ENCODE results near the gene ZBTB24.

ZBTB24 gene

DNA sequence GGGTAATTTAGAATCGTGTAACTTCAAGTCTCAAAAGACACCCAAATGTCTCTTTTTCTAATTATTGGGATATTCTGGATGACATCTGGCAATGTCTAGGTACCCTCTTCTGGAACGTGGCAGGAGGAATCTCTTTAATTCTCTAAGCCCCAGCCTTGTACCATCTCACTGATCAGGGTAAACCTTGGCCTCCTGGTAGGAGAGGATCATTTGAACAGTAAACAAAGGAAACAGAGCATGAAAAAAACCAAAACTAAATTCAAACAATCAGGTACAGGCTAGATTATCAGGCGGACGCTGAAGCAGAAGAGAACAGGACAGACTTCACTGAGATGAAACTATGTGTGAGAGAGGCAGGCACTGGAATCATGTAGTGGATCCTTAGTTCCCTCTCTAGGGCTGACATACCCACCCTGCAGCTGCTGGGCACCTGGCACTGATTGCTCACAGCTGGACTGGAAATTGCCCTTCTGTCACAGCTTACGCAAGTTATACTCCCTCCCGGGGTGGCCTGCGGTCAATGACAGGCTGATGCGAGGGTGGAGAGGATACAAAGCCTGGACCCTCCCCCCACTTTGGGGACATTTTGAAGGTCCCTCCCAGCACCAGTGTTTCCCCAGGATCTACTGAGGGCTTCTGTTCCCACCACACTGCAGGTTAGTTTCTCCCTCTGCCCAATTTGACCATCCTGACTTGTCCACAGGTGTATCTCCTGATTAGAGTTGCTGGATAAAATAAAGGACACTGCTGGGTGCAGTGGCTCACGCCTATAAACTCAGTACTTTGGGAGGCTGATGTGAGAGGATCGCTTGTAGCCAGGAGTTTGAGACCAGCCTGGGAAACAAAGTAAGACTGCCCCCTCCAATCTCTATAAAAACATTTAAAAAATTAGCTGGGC, 20.6 kb upstream of the ZBTB24 start:
- in situ Hi-C loops (cut with HindIII; ENCODE audit: low sequenced_read_pairs) = no loop called here

DNA sequence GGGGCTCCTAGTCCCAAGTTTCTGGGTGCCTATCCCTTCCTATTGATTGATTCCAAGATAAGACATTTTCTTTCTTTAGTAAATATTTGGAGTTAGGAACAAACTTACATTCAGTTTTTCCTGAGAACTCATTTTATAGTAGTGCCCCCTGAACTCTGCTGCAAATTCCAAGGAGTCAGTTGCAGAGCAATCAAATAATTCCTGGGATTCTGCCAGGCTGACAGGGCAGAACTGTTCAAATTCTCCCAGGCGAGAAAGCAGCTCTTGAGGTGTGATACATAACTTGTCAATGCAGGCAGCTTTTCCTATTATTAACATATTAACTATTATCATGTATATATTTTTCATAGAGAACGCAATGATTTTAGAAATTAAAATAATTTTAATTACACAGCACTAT, 15.9 kb upstream of the ZBTB24 start:
- in situ Hi-C loops (cut with HindIII; ENCODE audit: low sequenced_read_pairs) = no loop called here

DNA sequence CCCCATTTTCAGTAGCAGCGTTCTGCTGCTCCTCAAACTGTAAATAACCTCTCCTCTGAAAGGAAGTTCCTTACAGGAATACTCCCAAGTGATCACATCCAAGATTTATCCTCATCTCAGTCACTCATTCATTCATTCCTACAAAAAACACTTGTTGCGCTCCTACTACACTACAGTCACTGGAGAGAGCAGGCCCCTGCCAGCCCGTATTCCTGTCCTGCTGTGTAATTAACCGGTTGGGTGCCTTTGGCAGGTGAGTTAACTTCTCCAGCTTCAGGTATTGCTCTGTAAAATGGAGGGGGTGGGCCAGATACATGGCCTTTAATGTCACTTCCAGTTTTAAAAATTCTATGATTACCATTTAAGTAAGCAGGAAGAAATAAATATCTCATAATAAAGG, 15.0 kb upstream of the ZBTB24 start:
- in situ Hi-C loops (cut with HindIII; ENCODE audit: low sequenced_read_pairs) = no loop called here

DNA sequence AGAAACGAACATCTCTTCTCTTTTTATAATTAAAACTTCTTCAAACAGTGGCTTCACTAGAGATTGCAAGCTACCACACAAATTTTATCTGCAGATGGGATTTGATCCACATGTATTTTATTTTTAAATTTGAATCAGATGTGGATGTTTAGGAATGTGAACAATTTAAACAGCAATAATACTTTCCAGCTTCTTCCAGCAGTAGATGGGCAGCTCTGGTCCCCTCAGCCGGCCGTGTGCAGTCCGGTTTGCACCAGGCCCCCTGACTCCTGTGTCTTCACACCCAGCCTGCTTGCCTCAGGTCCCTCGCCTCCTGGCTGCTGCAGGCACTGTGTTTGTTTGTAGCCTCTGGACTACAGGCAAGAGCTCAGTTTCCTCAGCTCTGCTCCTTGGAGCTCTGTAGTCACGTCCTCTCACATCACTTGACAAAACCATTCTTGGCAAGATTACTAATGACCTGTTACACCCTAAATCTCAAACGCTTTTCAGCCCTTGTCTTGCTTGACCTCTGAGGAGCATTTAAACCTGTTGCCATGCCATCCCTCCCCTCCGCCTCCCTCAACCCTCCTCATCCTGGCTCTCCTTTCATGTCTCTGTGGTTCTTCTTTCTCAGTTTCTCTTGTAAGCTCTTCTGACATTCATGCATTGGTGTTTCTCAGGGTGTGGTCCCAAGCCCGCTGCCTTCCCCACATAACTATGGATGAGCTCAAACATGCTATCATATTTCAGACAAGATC, 13.2 kb upstream of the ZBTB24 start:
- in situ Hi-C loops (cut with HindIII; ENCODE audit: low sequenced_read_pairs) = no loop called here

DNA sequence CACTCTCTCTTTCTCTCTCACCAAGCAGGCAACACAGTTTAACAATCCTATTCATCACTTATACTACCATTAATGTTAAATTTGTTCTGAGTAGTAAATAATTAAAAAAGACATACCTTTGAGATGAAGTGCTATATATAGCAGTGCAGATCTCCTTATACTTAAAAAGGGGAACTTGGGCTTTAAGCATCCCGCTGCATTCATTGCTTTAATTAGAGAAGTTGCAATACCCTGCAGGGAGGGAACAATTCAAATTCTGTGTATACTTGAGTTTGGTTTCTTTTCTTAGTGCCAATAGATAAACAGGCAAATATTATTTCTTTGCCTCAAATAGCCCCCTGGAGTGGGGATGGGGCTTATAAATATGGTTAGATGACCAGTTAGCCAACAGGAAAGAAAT, 10.8 kb upstream of the ZBTB24 start:
- in situ Hi-C loops (cut with HindIII; ENCODE audit: low sequenced_read_pairs) = loop anchor here (5.0 kb wide), 1 partner anchor 42 kb away; no protein-coding TSS in a partner anchor

DNA sequence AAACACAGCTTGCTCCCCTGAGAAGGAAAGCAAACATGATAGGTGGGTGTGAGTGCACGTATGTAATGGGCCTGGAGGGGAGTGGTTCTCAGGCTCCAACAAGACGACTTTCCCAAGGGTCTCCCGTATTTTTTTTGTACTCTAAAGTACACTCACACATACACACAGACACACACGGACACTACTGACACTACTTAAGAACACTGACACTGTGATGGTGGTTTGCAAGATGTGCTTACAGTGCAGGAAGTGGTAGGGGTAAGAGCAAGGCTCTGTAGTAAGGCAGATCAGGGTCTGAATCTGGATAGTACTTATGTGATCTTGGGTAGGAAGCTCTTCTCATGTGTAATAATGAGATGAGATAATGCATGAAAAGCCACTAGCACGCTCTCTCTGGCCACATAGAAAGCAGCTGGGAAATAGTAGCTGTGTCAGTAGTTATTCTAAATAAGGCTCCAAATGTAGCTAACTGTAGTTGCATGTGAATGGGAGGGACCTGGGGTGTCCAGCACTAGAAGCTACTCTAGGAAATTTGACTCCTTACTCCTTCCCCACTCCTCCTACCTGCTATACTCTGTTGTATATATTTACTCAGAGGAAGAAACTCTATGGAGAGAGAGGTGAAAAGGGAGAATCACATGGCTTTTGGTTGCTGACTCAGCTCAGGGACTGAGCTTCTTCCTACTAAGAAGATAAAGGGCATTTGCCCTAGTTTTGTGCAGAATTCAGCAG, 8.4 kb upstream of the ZBTB24 start:
- in situ Hi-C loops (cut with HindIII; ENCODE audit: low sequenced_read_pairs) = loop anchor here (5.0 kb wide), 1 partner anchor 39 kb away; no protein-coding TSS in a partner anchor

DNA sequence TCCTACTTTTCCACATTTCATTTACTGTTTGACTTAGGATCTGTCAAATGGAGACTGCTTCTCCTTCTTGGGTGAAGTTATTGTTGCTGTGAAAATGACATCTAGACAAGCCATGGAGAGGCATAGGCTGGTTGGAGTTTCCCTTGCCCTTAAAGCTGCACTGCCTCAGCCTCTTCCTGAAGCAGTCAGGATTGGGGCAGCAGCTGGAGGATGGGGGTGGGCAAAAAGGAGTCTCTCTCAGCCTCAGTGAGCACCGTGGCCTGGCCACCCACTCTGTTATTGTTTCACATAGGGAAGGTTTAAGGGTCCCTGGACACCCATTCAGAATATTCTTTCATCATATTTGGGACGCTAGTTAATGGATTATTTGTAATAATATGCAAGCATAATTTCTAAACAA, 7.7 kb upstream of the ZBTB24 start:
- in situ Hi-C loops (cut with HindIII; ENCODE audit: low sequenced_read_pairs) = loop anchor here (5.0 kb wide), 1 partner anchor 38 kb away; no protein-coding TSS in a partner anchor

DNA sequence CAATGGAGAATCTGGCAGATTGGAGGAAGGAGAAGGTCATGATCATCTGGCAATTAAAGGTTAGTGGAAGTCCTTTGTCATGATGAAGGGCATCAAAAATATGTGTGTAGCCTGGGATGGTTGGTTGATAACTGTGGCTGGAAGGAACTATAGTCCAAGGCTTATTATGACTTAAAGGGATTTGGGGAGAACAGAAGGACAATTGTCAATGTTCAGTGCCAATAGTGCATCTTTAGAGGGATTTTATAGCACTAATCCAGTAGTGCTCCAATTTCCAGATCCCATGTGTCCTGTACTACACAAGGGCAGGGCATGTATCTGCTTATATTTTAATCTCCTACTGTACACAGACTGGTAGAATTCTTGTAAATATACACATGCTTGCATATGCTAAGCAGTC, 5.0 kb upstream of the ZBTB24 start:
- in situ Hi-C loops (cut with HindIII; ENCODE audit: low sequenced_read_pairs) = no loop called here

DNA sequence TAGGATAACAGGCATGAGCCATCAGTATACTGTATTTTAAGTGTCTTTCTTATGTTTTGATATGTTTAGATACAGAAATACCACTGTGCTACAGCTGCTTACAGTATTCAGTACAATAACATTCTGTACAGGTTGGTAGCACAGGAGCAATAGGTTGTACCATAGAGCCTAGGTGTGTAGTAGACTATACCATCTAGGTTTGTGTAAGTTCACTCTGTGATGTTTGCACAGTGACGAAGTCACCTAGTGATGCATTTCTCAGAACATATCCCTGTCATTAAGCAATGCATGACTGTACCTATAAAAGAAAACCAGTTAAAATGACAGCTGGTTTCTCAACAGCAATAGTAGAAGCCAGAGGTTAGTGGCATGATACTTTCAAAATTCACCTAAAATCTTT, 3.0 kb upstream of the ZBTB24 start:
- in situ Hi-C loops (cut with HindIII; ENCODE audit: low sequenced_read_pairs) = no loop called here

DNA sequence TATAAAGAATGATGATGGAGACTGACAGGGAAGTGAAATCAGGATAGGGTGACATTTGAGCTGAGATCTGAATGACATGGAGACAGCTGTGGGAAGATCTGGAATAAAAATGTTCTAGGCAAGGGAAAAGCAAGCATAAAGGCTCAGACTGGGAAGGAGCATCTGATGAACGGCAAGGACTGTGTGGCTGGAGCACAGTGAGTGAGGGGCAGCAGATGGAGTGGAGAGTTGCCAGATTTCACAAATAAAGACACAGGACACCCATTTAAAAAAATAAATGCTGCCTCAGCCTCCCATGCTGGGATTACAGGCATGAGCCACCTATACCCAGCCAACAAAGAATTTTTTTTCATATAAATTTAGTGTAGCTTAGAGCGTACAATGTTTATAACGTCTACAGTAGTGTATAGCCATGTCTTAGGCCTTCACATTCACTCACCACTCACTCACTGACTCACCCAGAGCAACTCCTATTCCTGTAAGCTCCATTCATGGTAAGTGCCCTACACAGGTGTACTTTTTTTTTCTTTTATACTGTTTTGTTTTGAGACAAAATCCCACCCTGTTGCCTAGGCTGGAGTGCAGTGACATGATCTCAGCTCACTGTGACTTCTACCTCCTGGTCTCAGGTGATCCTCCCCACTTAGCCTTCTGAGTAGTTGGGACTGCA, 2.4 kb upstream of the ZBTB24 start:
- in situ Hi-C loops (cut with HindIII; ENCODE audit: low sequenced_read_pairs) = no loop called here

DNA sequence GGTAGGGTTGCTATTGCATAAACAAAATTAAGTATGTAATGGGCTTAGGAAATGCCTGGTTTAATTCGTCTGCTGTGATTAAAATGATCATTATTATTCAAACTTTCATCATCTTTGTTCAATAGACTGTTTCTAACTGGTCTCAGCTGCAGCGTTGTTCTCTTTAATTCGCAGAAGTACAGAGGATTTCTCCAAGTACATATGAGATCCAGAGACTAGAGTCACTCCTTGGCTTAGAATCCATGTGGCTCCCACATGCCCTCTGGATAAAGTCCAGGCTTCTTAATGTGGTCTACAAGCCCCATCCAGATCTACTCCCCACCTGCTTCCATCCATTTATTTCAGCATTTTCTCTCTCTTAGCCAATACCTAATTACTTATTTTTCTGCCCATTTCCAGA, 1.1 kb upstream of the ZBTB24 start:
- in situ Hi-C loops (cut with HindIII; ENCODE audit: low sequenced_read_pairs) = no loop called here

DNA sequence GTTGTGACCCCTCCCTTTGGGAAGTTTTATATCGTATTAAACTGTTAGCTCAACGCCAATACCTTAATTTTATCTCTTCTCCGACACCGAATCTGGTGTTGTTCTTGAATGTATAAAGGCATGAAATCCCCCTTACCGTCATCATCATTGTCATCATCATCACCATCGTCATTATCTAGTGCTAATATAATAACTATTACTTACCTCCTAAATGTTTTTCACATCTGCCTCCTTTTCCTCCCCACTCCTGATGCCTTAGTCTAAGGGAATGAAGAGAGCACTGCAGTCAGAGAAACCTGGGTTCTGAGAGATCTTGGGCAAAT, 677 bp upstream of the ZBTB24 start:
- in situ Hi-C loops (cut with HindIII; ENCODE audit: low sequenced_read_pairs) = no loop called here

DNA sequence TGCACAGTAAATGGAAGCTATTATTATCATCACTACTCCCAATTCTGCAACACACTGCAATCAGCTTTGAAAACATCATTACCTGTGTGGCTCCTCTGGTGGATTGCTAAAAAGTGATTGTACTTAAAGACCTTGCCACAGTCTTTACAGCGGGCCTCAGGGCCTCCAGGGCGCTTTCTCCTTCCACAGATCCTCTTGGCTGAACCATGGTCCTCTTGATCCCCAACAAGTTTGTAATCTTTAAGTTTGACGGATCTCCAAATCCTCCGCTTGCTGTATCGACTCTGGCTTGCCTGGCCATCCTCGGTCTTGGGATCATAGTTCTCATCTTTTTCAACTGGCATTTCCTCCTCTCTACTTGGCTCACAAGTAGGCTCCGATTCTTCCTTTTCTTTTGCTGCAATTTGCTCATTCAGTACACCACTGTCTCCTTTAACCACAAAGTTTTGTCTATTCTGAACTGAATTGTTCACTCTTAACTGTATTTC, 2.0 kb downstream of the ZBTB24 start:
- in situ Hi-C loops (cut with HindIII; ENCODE audit: low sequenced_read_pairs) = no loop called here

DNA sequence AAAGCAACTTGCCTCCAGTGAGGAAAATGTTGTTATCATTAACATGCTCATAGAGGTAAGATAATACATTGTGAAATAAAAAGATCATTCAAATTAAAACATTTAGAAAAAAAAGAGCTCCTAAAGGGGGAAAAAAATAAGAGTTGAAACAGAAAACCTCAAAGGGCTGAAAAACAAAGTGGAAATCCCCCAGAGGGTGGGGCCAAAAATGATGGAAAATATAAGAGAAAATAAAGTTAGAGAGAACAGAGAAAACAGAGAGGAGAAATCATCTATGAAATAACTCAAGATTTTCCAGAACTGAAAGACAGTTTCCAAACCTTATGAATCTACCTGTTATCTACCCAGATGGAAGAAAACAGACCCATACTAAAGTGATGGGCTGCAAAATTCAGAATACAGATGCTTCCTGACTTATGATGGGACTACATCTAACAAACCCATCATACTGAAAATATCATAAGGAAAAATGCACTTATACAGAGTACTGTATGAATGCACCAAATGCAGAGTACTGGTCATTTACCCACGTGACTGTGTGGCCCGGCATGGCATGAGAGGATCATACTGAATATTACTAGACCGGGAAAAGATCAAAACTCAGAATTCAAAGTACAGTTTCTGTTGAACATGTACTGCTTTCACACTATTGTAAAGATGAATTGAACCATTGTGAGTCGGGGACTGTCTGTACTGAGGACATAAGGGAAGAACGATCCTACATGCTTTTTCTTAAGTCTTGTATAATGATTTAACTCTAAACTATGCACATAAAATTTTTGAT, 4.0 kb downstream of the ZBTB24 start:
- in situ Hi-C loops (cut with HindIII; ENCODE audit: low sequenced_read_pairs) = no loop called here

DNA sequence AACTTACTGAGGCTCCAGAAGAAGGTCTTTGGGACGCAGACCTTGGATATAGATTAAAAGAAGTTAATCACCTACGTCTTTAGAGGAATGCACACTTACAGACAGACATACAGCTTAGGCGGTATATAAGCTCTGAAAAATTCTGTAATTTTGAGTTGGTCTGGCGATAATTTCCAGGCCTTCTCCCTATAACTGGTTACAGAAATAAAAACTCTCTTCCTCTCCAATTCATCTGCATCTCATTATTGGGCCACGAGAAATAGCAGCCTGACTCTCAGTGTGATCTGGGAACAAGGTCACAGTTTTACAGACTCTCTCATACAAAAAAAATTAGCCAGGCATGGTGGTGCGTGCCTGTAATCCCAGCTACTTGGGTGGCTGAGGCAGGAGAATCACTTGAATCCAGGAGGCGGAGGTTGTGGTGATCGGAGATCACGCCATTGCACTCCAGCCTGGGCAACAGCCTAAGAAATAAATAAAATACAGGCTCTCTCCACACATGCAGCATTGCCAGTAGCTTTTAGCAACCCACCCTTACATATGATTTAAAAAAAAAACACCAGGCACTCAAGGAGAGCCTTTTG, 4.7 kb downstream of the ZBTB24 start:
- in situ Hi-C loops (cut with HindIII; ENCODE audit: low sequenced_read_pairs) = no loop called here

DNA sequence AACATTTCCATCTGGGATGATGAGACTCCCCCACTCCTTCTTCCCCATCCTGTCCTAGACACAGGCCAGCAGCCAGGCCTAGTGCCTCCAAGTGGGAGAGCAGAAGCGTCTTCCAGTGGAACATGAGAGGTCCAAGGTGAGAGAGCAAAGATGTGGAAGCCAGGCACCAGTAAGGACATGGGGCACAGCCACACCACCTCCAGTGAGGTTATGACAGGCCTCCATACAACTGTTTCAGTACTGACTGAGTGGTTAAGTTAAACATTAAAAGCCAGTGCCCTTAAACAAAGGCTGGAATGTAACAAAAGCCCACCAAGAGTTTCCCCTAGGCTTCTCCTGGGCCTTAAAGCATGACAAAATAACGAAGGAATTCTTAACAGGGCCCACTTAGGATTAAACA, 5.3 kb downstream of the ZBTB24 start:
- in situ Hi-C loops (cut with HindIII; ENCODE audit: low sequenced_read_pairs) = no loop called here

DNA sequence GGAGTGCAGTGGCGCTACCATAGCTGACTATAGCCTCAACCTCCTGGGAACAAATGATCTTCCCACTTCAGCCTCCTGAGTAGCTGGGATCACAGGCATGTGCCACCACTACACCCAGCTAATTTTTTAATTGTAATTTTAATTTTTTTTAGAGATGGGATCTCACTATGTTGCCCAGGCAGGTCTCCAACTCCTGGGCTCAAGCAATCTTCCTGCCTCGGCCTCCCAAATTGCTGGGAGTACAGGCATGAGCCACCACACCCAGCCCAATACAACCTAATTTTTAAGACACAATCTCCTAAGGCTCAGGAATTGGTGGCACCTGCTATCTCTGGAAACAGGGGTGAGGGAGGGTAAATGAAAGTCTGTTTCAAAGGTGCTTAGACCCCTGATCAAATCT, 5.8 kb downstream of the ZBTB24 start:
- in situ Hi-C loops (cut with HindIII; ENCODE audit: low sequenced_read_pairs) = no loop called here

DNA sequence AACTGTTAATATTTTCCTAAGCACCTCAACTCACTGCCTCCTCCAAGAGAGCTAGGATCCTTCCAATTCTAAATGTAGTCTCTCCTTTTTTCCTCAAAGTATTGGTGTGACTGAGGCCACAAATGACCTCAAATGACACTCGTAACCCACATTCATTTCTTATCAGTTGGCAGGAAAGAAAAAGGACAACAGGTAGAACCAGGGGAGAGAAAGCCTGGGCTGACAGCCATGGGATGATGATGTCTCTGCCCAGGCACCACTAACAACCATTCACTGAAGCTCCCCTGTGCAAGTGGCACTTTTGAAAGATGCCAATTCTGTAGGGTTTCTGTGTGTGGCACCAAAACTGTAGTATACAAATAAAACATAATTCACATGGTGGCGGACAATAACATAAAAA, 7.4 kb downstream of the ZBTB24 start:
- in situ Hi-C loops (cut with HindIII; ENCODE audit: low sequenced_read_pairs) = no loop called here

DNA sequence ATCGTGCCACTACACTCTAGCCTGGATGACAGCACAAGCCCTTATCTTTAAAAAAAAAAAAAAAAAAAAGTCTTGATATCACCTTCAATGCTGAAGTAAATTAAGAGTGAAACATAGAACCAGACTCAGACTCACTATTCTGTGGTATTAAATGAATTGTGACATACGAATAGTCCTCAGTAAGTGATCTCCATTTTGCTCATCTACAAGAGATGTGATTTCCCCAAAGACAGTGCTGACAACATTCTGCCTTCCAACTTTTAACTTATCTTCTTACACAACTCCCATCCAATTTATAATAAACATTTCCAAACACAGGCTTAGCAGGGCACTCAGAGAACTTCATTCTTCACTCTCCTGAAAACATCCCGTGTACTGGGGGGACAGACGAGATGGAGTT, 8.0 kb downstream of the ZBTB24 start:
- in situ Hi-C loops (cut with HindIII; ENCODE audit: low sequenced_read_pairs) = no loop called here

DNA sequence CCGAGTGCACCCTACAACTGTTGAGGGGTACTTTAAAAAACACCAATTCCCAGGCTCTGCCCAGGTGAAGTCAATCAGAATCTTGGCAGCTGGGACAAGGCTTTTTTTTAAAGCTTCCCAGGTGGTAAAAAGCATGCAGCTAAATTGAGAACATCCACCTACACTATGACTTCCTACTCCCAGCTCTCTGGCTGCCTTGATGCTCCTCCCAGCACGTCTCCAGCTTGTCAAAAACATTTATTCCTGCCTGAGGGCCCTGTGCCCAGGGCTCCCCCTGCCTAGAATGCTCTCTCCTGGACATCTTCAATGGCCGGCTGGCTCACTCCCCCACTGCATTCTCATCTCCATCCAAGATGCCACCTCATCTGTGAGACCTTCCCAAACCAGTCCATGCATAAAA, 9.9 kb downstream of the ZBTB24 start:
- in situ Hi-C loops (cut with HindIII; ENCODE audit: low sequenced_read_pairs) = no loop called here
